Amniotic stem cell (primary cell): Measurements from ENCODE around the gene CEP295NL.
"Not testable (repeated sequence)": the region's sequence is repeated elsewhere in the genome, so short reads cannot be mapped to it uniquely, and the experiment has no call there.

Source experiments
- DNase-seq: peaks from one replicate; lab custom pipeline; 2025; lab: John Stamatoyannopoulos, UW

CEP295NL gene

GRCh38 chr17:78905116-78905515 is 2.1 kb upstream of the CEP295NL start:
- DNase-seq: no peak

- DNase-seq: no peak
Observed at GRCh38 chr17:78904371-78904770, 1.4 kb upstream of the CEP295NL start.

GRCh38 chr17:78902231-78902630 is 770 bp downstream of the CEP295NL start:
- DNase-seq: not testable (repeated sequence)

GRCh38 chr17:78901806-78902205 is 1.2 kb downstream of the CEP295NL start:
- no peak for DNase-seq

GRCh38 chr17:78900816-78901215 is 2.2 kb downstream of the CEP295NL start:
- no peak for DNase-seq

- DNase-seq: no peak
Observed at GRCh38 chr17:78899361-78900260, 3.4 kb downstream of the CEP295NL start.

- no peak for DNase-seq
Observed at GRCh38 chr17:78898947-78899346, 4.1 kb downstream of the CEP295NL start.

GRCh38 chr17:78898075-78898836 is 4.7 kb downstream of the CEP295NL start:
- no peak for DNase-seq

GRCh38 chr17:78897664-78898047 is 5.3 kb downstream of the CEP295NL start:
- no peak for DNase-seq

- DNase-seq: no peak
Observed at GRCh38 chr17:78896834-78897663, 6.0 kb downstream of the CEP295NL start.

- no peak for DNase-seq
Observed at GRCh38 chr17:78896091-78896833, 6.7 kb downstream of the CEP295NL start.

GRCh38 chr17:78895322-78895721 is 7.7 kb downstream of the CEP295NL start:
- DNase-seq: no peak

GRCh38 chr17:78893684-78894083 is 9.3 kb downstream of the CEP295NL start:
- no peak for DNase-seq

GRCh38 chr17:78892936-78893379 is 10.0 kb downstream of the CEP295NL start:
- DNase-seq: no peak

GRCh38 chr17:78892520-78892919 is 10.5 kb downstream of the CEP295NL start:
- DNase-seq: no peak

- no peak for DNase-seq
Observed at GRCh38 chr17:78892062-78892456, 10.9 kb downstream of the CEP295NL start.

- no peak for DNase-seq
Observed at GRCh38 chr17:78891406-78892061, 11.5 kb downstream of the CEP295NL start.

- DNase-seq: no peak
Observed at GRCh38 chr17:78890498-78890897, 12.5 kb downstream of the CEP295NL start.

GRCh38 chr17:78890096-78890495 is 12.9 kb downstream of the CEP295NL start:
- not testable (repeated sequence) for DNase-seq

- DNase-seq: no peak
Observed at GRCh38 chr17:78889531-78889930, 13.5 kb downstream of the CEP295NL start.
